Caki2 (cell line): ENCODE results near the gene NWD2. TPM values are rescaled to one million over a fixed set of nuclear protein-coding genes. Genes with fewer than 3 reads are reported as not detected.

ENCODE experiments used
- DNase-seq: peaks from one replicate; pipeline ENCODE4 v3.0.0-alpha.2; 2015; ENCODE audit warnings: low read depth
- in situ Hi-C: cut with HindIII; loops from 2 replicates; pipeline ENCODE4 v1.10.0; 2016; ENCODE audit warnings: low sequenced_read_pairs, low pct_unique_long_range_greater_than_20kb, mixed read lengths
- total RNA-seq: library from RNA; depleted of rRNA; stranded (reverse); fragments of >200 nt; shearing (Covaris generic); gene quantifications from 2 replicates; pipeline ENCODE4 v1.2.3, GENCODE V29; 2014; ENCODE audit warnings: low replicate concordance

The NWD2 gene
- total RNA-seq, 1 experiment from 2014 or later = not detected

DNA sequence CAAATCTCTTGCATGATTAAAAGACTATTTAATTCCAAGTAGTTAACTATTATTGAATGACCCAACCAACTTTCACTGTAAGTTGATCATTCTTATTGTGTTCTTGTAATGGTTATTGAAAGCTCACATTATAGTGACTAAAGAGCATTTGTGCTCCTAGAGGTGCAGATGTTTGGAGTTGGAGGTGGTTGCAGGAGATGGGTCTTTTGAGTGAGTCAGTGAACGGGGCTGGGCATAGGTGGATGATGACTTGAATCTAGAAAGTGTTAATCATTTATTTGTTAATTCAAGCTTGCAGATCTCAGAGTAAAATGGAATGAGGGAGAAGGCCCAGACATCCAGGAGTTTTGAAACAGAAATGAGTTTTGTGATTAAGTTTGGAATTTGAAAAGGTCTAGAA is 13.7 kb downstream of the NWD2 start:
- in situ Hi-C loops = no loop called here
- no peak for DNase-seq

- in situ Hi-C loops = no loop called here
- no peak for DNase-seq
Measured at GRCh38 chr4:37268319-37268718, 23.8 kb downstream of the NWD2 start.

DNA sequence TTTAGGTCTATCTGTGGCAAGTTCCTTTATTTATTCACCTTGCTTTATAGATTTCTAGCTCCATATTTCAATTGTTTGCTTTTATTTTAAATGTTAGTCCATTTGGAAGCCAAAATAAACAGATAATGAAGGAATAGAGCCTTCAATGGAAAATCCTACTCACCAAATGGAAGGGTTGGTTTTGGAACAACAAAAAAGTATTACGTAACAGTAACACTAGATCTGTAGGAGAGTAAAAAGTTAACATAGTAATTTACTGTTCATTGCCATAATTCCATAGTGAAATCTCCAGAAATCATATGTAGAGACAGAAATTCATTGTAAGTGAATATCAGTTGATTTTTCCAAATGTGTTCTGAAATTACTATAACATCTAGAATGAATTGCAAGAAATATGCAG is 34.6 kb downstream of the NWD2 start:
- DNase-seq = no peak
- in situ Hi-C loops = no loop called here

- peak; percentile 2 for DNase-seq
- in situ Hi-C loops = no loop called here
Measured at GRCh38 chr4:37279894-37280592, 35.5 kb downstream of the NWD2 start.

DNA sequence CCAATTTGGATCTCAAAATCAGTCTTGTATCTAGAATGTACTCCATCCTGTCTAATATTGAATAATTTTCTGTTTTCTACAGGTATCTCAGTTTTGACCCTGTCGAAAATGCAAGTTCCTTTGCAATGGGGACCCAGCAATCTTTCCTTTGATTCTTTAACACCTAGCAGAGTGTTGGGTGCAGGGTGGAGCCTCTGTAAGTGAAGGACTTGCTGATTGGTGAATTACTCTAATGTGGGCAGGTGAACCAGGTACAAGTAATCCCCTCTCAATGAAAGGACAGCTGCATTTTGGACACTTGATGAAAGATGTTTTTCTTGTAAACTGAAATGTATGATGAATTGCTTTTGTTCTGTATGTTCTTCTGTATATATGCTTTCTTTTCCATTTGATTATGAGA is 54.9 kb downstream of the NWD2 start:
- DNase-seq = no peak
- in situ Hi-C loops = no loop called here

- DNase-seq = no peak
- in situ Hi-C loops = no loop called here
Measured at GRCh38 chr4:37304612-37305011, 60.1 kb downstream of the NWD2 start.

DNA sequence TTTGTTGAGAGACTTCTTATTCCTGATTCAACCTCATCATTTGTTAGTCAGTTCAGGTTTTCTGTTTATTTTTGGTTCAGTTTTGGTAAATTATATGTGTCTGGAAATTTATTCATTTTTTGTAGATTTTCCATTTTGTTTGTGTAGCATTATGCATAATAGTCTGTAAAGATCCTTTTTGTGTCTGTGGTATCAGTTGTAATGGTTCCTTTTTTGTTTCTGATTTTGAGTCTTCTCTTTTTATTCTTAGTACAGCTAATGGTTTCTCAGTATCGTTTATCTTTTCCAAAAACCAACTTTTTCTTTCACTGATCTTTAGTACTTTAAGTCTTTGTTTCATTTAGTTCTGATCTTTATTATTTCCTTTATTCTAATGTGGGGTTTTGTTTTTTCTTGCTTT is 61.4 kb downstream of the NWD2 start:
- in situ Hi-C loops = no loop called here
- no peak for DNase-seq

DNA sequence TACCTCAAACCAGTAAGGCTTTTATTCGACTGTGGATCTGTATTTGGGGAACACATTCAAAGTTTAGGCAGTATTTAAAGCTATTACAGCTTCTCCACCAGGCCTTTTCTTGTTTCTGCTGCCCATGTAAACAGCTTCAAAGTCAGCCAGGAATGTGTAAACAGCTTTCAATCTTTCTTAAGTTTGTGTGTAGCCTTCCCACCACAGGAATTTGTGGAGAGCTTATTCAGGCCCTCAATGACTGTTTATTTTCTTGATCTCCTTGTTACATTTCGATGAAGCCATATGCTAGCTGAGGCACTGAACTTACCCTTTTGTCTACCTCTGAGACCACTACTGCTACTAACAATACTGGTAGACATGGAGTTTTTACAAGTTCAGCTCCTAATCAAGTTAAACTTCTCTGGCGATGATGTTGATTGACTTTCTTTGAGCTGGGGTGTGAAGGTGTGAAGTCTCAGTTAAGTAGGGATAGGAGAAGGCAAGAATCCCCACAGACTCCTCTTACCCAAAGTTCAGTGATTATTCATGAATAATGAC is 72.6 kb downstream of the NWD2 start:
- in situ Hi-C loops = no loop called here
- DNase-seq = no peak

- in situ Hi-C loops = no loop called here
- DNase-seq = no peak
Measured at GRCh38 chr4:37320513-37321235, 76.1 kb downstream of the NWD2 start.

GRCh38 chr4:37322122-37322521 is 77.6 kb downstream of the NWD2 start:
- in situ Hi-C loops = no loop called here
- DNase-seq = no peak

- in situ Hi-C loops = no loop called here
- no peak for DNase-seq
Measured at GRCh38 chr4:37324546-37324945, 80.0 kb downstream of the NWD2 start.

DNA sequence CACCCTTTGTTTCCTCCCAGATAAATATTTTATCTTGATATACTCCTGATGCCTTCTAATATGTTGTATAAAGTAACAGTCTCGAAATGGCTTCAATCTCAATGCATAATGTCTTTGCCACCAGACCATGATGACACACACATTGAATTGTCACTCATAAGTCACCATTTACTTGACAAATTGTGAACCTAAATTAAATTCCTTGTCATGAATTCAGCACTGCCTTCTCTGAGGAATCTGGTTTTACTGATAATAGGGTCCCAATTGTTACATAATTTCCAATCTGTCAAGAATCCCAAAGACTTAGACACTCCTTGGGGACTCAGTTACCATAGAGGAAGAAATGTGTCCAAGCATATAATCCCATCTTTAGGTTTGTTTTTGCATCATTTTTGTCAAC is 82.3 kb downstream of the NWD2 start:
- in situ Hi-C loops = no loop called here

DNA sequence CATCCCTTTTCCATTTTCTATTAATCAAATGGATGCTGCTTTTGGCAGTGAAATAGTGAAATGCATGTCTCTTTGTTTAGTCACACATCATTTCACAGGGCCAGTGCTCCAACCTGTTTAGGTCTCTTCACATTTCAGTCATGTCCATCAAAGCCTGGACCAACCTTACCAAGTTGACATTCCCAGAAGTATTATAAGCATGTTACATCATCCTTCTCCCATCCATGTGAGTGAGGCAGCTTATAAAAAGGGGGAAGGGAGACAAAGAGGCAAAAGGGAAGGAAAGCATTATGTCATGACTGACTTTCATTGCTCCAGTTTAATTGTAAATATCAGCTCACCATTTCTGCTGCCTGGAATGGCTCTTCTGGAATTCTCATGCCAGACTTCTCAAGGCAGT is 94.4 kb downstream of the NWD2 start:
- in situ Hi-C loops = no loop called here
- DNase-seq = no peak

More for the DNA sequence above, 82.3 kb downstream of the NWD2 start:
- no peak for DNase-seq

GRCh38 chr4:37358748-37359147 is 114.2 kb downstream of the NWD2 start:
- no peak for DNase-seq
- in situ Hi-C loops = no loop called here

- DNase-seq = no peak
- in situ Hi-C loops = no loop called here
Measured at GRCh38 chr4:37359261-37359660, 114.7 kb downstream of the NWD2 start.

DNA sequence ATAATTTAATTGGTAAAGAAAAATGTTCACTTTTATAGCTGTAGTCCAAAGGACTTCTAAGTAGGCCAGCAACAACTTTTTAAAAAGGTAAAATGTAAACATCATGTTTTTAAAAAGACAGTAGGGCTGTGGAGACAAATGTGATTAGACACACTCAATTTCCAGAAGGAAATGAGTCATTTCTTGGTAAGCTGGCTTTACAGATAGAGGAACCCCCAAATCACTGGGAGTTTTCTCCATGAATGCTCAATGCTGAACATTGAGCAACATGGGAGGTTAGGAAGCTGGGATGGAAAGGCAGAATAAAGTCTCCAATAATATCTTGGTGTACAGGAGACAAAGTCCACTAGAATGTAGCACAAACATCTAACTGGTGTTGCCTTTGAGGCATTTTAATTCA is 121.3 kb downstream of the NWD2 start:
- in situ Hi-C loops = no loop called here
- no peak for DNase-seq

GRCh38 chr4:37367901-37368300 is 123.4 kb downstream of the NWD2 start:
- in situ Hi-C loops = no loop called here
- DNase-seq = no peak

- in situ Hi-C loops = no loop called here
- no peak for DNase-seq
Measured at GRCh38 chr4:37370052-37370451, 125.5 kb downstream of the NWD2 start.

GRCh38 chr4:37381040-37381668 is 136.6 kb downstream of the NWD2 start:
- in situ Hi-C loops = no loop called here
- DNase-seq = no peak
